ENCODE data around the gene RBM14.

DNA sequence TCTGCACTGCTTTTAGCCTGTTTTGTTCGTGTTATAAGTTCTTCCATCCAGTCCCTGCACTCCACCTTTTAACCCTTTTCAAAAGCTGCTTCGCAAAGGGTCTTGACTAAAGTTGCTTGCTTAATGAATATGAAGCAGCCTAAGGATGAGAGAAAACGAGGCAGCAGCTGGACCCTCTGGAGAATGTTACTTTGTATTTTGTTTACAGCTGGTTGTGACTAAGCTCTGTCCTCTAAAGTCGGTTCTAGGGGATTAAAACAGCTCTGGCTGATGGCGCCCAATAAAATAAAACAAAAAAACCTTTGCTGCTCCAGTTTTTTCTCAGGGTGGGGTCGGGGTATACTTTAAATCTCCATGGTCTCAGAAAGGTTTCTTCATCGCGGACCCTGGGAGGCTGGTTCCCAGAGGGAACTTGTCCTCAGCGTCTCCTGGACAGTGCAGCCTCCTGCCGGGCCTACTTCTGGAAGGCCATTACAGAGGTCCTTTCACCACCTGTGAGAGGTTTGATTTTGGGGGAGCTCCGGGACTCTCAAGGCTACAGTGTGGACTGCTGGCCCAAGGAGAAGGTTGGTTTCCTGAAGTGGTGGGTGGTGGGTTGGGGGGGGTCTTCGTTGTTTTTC lies 21.2 kb downstream of the RBM14 start:
- TF ChIP-seq, protein P1, sequence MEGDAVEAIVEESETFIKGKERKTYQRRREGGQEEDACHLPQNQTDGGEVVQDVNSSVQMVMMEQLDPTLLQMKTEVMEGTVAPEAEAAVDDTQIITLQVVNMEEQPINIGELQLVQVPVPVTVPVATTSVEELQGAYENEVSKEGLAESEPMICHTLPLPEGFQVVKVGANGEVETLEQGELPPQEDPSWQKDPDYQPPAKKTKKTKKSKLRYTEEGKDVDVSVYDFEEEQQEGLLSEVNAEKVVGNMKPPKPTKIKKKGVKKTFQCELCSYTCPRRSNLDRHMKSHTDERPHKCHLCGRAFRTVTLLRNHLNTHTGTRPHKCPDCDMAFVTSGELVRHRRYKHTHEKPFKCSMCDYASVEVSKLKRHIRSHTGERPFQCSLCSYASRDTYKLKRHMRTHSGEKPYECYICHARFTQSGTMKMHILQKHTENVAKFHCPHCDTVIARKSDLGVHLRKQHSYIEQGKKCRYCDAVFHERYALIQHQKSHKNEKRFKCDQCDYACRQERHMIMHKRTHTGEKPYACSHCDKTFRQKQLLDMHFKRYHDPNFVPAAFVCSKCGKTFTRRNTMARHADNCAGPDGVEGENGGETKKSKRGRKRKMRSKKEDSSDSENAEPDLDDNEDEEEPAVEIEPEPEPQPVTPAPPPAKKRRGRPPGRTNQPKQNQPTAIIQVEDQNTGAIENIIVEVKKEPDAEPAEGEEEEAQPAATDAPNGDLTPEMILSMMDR (IDR thresholded peaks at IDR 0.05) = no peak
- no peak for TF ChIP-seq POLR2A (IDR thresholded peaks at IDR 0.05)
